GM18868 (cell line): ENCODE results near the gene BCL11B.
A peak's percentile ranks its signal among the peaks of the same experiment; 100 is the strongest.

Experiments used
- ATAC-seq: cut with Tn5 transposase; IDR thresholded peaks from one replicate; pipeline ENCODE4 v1.9.1; 2021; ENCODE audit warnings: mild to moderate bottlenecking, moderate library complexity; ENCODE audit not compliant: unreplicated experiment

The BCL11B gene

GRCh38 chr14:99287269-99287942 is 15.4 kb upstream of the BCL11B start:
- peak; percentile 88 for ATAC-seq

GRCh38 chr14:99286761-99287160 is 14.8 kb upstream of the BCL11B start:
- peak; percentile 61 for ATAC-seq

- ATAC-seq = no peak
Observed at GRCh38 chr14:99284254-99285004, 12.4 kb upstream of the BCL11B start.

GRCh38 chr14:99282261-99283050 is 10.5 kb upstream of the BCL11B start:
- ATAC-seq = no peak

- ATAC-seq = no peak
Observed at GRCh38 chr14:99281396-99281795, 9.4 kb upstream of the BCL11B start.

GRCh38 chr14:99280852-99281251 is 8.9 kb upstream of the BCL11B start:
- no peak for ATAC-seq

GRCh38 chr14:99280066-99280731 is 8.2 kb upstream of the BCL11B start:
- ATAC-seq = no peak

- no peak for ATAC-seq
Observed at GRCh38 chr14:99278836-99279235, 6.8 kb upstream of the BCL11B start.

- ATAC-seq = no peak
Observed at GRCh38 chr14:99277530-99277929, 5.5 kb upstream of the BCL11B start.

GRCh38 chr14:99276482-99276881 is 4.5 kb upstream of the BCL11B start:
- ATAC-seq = no peak

- no peak for ATAC-seq
Observed at GRCh38 chr14:99275222-99275584, 3.2 kb upstream of the BCL11B start.

GRCh38 chr14:99274346-99275221 is 2.6 kb upstream of the BCL11B start:
- ATAC-seq = no peak

- ATAC-seq = no peak
Observed at GRCh38 chr14:99273766-99274345, 1.9 kb upstream of the BCL11B start.

- ATAC-seq = no peak
Observed at GRCh38 chr14:99272899-99273765, 1.1 kb upstream of the BCL11B start.

GRCh38 chr14:99272632-99272898 is 568 bp upstream of the BCL11B start:
- no peak for ATAC-seq

GRCh38 chr14:99271221-99271941 is 616 bp downstream of the BCL11B start:
- no peak for ATAC-seq

GRCh38 chr14:99270458-99271220 is 1.4 kb downstream of the BCL11B start:
- no peak for ATAC-seq
